GM12878 (cell line): ENCODE data around the gene CRMP1. TPM values are rescaled to one million over a fixed set of nuclear protein-coding genes. Genes with fewer than 3 reads are reported as not detected.

Source experiments
- ATAC-seq: fragments of 200-7000 bp; cut with Tn5 transposase; 3 replicates; pipeline ENCODE4 v1.9.1; 2020; ENCODE audit warnings: mild to moderate bottlenecking, moderate library complexity
- BruUV-seq: library from RNA; stranded (reverse); fragments of 400-500 nt; replicated peaks from 2 replicates; lab custom pipeline; 2021; lab: Mats Ljungman, UMichigan
- CTCF ChIA-PET: fragments of 300-600 bp; sonication (Branson Sonifier 250); formaldehyde crosslinking; extraction: SDS; loops from one replicate; lab custom pipeline; 2021; ENCODE audit warnings: inconsistent platforms; lab: Yijun Ruan, JAX
- POLR2A ChIA-PET: fragments of 350-600 bp; formaldehyde crosslinking; extraction: SDS; loops from one replicate; lab custom pipeline; 2021; ENCODE audit warnings: inconsistent platforms; lab: Charles Lee
- RAD21 ChIA-PET: fragments of 300-600 bp; sonication (Branson Sonifier 250); formaldehyde crosslinking; loops from one replicate; lab custom pipeline; 2023; ENCODE audit warnings: antibody characterized with exemption; ENCODE audit not compliant: unreplicated experiment; lab: Charles Lee
- SMC1A ChIA-PET: fragments of 300-600 bp; sonication (Branson Sonifier 250); formaldehyde crosslinking; loops from one replicate; lab custom pipeline; 2023; ENCODE audit not compliant: unreplicated experiment, uncharacterized antibody; lab: Charles Lee
- DNase-seq: peaks from one replicate; pipeline ENCODE4 v3.0.0-alpha.2; 2011; ENCODE audit warnings: low read depth, low spot score
- FAIRE-seq: peaks from 3 replicates; lab custom pipeline; 2011; peaks lifted over from hg19 to GRCh38; lab: Jason Lieb, UNC
- H2AFZ ChIP-seq: 2 replicates; pipeline ENCODE4 v1.6.0; 2011; ENCODE audit warnings: low read depth, low read length, control low read depth; ENCODE audit not compliant: control insufficient read depth
- H3K27ac ChIP-seq: 2 replicates; pipeline ENCODE4 v1.5.1; 2011; ENCODE audit warnings: control low read depth; ENCODE audit not compliant: control insufficient read depth, insufficient read depth
- H3K27me3 ChIP-seq, 2 experiments: replicated peaks in 1 of 2; 2 replicates each; pipeline versions ENCODE4 v1.6.0 to v1.6.1; 2011; ENCODE audit warnings: low read length in 1 of 2; ENCODE audit not compliant: control insufficient read depth in 2 of 2, insufficient read depth in 2 of 2
- H3K36me3 ChIP-seq, 2 experiments: 2 replicates each; pipeline ENCODE4 v1.5.1; 2011; ENCODE audit warnings: low read length in 1 of 2; ENCODE audit not compliant: control insufficient read depth in 2 of 2, insufficient read depth in 2 of 2
- H3K4me1 ChIP-seq: 2 replicates; pipeline ENCODE4 v1.6.1; 2011; ENCODE audit warnings: mild to moderate bottlenecking, low read length, moderate library complexity, mixed read lengths; ENCODE audit not compliant: control insufficient read depth, insufficient read depth
- H3K4me2 ChIP-seq: 2 replicates; pipeline ENCODE4 v1.6.0; 2011; ENCODE audit warnings: control low read depth; ENCODE audit not compliant: control insufficient read depth, insufficient read depth
- H3K4me3 ChIP-seq: fragments of 200-600 bp; sonication (generic); 2 replicates; pipeline ENCODE4 v1.5.1; 2016
- H3K79me2 ChIP-seq: 2 replicates; pipeline ENCODE4 v1.6.0; 2011; ENCODE audit warnings: low read length; ENCODE audit not compliant: control insufficient read depth, insufficient read depth
- H3K9ac ChIP-seq: 2 replicates; pipeline ENCODE4 v1.8.0; 2011; ENCODE audit warnings: low read length, control low read depth, mixed read lengths; ENCODE audit not compliant: control insufficient read depth, insufficient read depth
- H3K9me3 ChIP-seq: replicated peaks from 3 replicates; pipeline ENCODE4 v1.5.1; 2011; ENCODE audit warnings: mild to moderate bottlenecking, low read length; ENCODE audit not compliant: control insufficient read depth, insufficient read depth
- H4K20me1 ChIP-seq: 2 replicates; pipeline ENCODE4 v1.6.0; 2011; ENCODE audit not compliant: control insufficient read depth, insufficient read depth
- CHD4 ChIP-seq: fragments of 200-600 bp; sonication (generic); IDR thresholded peaks from 2 replicates; pipeline ENCODE4 v1.6.1; 2016; ENCODE audit warnings: mild to moderate bottlenecking
- GATAD2B ChIP-seq: fragments of 450-650 bp; conservative IDR thresholded peaks from 2 replicates; pipeline ENCODE4 v1.6.1; 2017; ENCODE audit warnings: low read depth, mild to moderate bottlenecking, moderate library complexity
- IKZF2 ChIP-seq, 2 experiments: fragments of 450-650 bp; IDR thresholded peaks; 2 replicates each; pipeline ENCODE4 v1.6.1; 2017; ENCODE audit warnings: mild to moderate bottlenecking in 2 of 2, moderate library complexity in 2 of 2
- KAT2A ChIP-seq: conservative IDR thresholded peaks from 2 replicates; pipeline ENCODE4 v1.6.1; 2011; ENCODE audit warnings: low read depth, low read length; ENCODE audit not compliant: control insufficient read depth
- MTA3 ChIP-seq: IDR thresholded peaks from 2 replicates; pipeline ENCODE4 v1.6.1; 2012; ENCODE audit warnings: low read length, inconsistent platforms, borderline replicate concordance
- NBN ChIP-seq: fragments of 450-650 bp; IDR thresholded peaks from 2 replicates; pipeline ENCODE4 v1.6.1; 2016
- RAD51 ChIP-seq: fragments of 450-650 bp; IDR thresholded peaks from 2 replicates; pipeline ENCODE4 v1.6.1; 2016; ENCODE audit warnings: moderate library complexity, mild to moderate bottlenecking, inconsistent platforms
- RB1 ChIP-seq: fragments of 450-650 bp; formaldehyde crosslinking; IDR thresholded peaks from 2 replicates; pipeline ENCODE4 v1.6.1; 2017; ENCODE audit warnings: mild to moderate bottlenecking, borderline replicate concordance
- RELA ChIP-seq: fragments of 450-650 bp; IDR thresholded peaks from 2 replicates; pipeline ENCODE4 v1.8.0; 2014; ENCODE audit warnings: borderline replicate concordance; ENCODE audit not compliant: partially characterized antibody
- SMAD5 ChIP-seq: IDR thresholded peaks from 2 replicates; pipeline ENCODE4 v1.6.1; 2016; ENCODE audit warnings: antibody characterized with exemption, low read depth
- SPI1 ChIP-seq: IDR thresholded peaks from 2 replicates; pipeline ENCODE4 v1.6.1; 2011; ENCODE audit warnings: low read depth, mild to moderate bottlenecking, low read length, moderate library complexity, borderline replicate concordance; ENCODE audit not compliant: insufficient read depth
- ZBED1 ChIP-seq: IDR thresholded peaks from 2 replicates; pipeline ENCODE4 v1.6.1; 2016; ENCODE audit warnings: borderline replicate concordance
- ZNF622 ChIP-seq: fragments of 450-650 bp; IDR thresholded peaks from 2 replicates; pipeline ENCODE4 v1.6.1; 2017; ENCODE audit warnings: mild to moderate bottlenecking, inconsistent platforms
- WGBS: methylation state at CpG from one replicate; pipeline ENCODE4 v1.1.6; 2016; ENCODE audit warnings: low lambda C conversion rate; ENCODE audit not compliant: insufficient replicate concordance, insufficient coverage; ENCODE audit errors: missing lambda C conversion rate; 5-methylcytosine and 5-hydroxymethylcytosine counted together
- in situ Hi-C: fragments of 300-500 bp; cut with MboI; formaldehyde crosslinking; loops from 9 replicates; pipeline ENCODE4 v1.14.3; 2018; ENCODE audit warnings: mixed read lengths
- intact Hi-C: fragments of 100-400 bp; cut with micrococcal nuclease; formaldehyde crosslinking; loops from one replicate; pipeline ENCODE4 v1.14.2; 2022; ENCODE audit not compliant: unreplicated experiment
- polyA plus RNA-seq, 11 experiments: library from polyadenylated mRNA; depleted of rRNA in 4 of 11; unstranded in 6 of 11; stranded (reverse) in 5 of 11; fragments of >200 nt; fragmentation: Nextera tagmentation in 4 of 11; fragmentation: Illumina TruSeq in 1 of 11; extraction: Ambion mirVana in 4 of 11; extraction: Trizol in 1 of 11; gene quantifications; 1 replicate in 1 of 11; 2 replicates in 10 of 11; pipeline versions ENCODE4 v1.2.1 to v1.2.3, GENCODE V29; 2011 to 2016; ENCODE audit warnings: inconsistent platforms in 2 of 11, missing spikeins in 2 of 11, low read depth in 1 of 11
- total RNA-seq, 4 experiments: library from RNA; depleted of rRNA in 3 of 4; stranded (reverse); fragments of >200 nt in 3 of 4; fragmentation: Illumina TruSeq in 1 of 4; extraction: Trizol in 1 of 4; gene quantifications; 2 replicates each; pipeline versions ENCODE4 v1.2.1 to v1.2.3, GENCODE V29; 2013 to 2021
- TF ChIP-seq, protein P1 (sequence below): IDR thresholded peaks from 2 replicates; pipeline ENCODE4 v1.6.1; 2012; ENCODE audit warnings: low read depth, low read length, improper control_type of control experiment
- TF ChIP-seq, protein P2 (sequence below): fragments of 450-650 bp; formaldehyde crosslinking; IDR thresholded peaks from 2 replicates; pipeline ENCODE4 v1.4.0; 2020; ENCODE audit warnings: mild to moderate bottlenecking, moderate library complexity
- TF ChIP-seq, protein P3 (sequence below): IDR thresholded peaks from 2 replicates; pipeline ENCODE4 v1.6.1; 2012; ENCODE audit warnings: low read depth, low read length, improper control_type of control experiment
- TF ChIP-seq, protein P4 (sequence below): fragments of 450-650 bp; IDR thresholded peaks from 2 replicates; pipeline ENCODE4 v1.6.1; 2017; ENCODE audit warnings: borderline replicate concordance
- TF ChIP-seq, protein P5 (sequence below): IDR thresholded peaks from 2 replicates; pipeline ENCODE4 v1.6.1; 2012; ENCODE audit warnings: low read length, inconsistent platforms

CRMP1 gene
- total and polyA plus RNA-seq, 10 of the 15 experiments (the other 5 are each of a cell fraction or from before 2014, with no cell fraction given), result 0.03 to 1.4 (median 0.12) TPM; not detected in 2

DNA sequence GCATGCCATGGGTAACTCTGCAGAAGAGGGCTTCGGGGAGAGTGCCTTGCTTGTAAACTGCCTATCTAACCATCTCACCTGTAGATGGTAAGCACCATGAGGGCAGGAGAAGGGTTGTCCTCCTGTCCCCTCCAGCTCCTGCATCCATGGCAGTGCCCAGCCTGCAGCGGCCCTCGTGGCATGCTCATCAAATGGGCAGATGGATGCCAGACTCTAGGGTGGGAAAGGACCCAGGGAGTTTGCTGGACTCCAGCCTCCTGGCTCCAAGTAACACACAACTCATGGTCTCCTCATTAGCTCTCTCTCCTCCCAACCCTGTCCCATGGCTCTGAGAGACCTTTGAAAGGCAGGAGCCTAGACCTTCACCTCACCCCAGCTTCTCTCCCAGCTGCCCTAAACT is 29.7 kb upstream of the CRMP1 start:
- DNase-seq, result no peak

More for the DNA sequence above, 29.7 kb upstream of the CRMP1 start:
- no peaks in the 10 kb centered on the region for H3K36me3 ChIP-seq
- ATAC-seq (no peak), FAIRE-seq (no peak)
- no peak overlapping the region for H3K4me2 ChIP-seq
- H3K27ac ChIP-seq, result no peak overlapping the region
- no TSS peak for BruUV-seq
- H2AFZ ChIP-seq, result no peak overlapping the region
- in situ Hi-C loops (no loop called here), intact Hi-C loops (no loop called here)
- ChIA-PET CTCF (no interaction called here), SMC1A (no interaction called here), POLR2A (interaction anchor here (0.7 kb wide), 1 partner anchor 312 kb away, joined by 3 read pairs; no protein-coding TSS in a partner anchor), RAD21 (no interaction called here)
- H3K9me3 ChIP-seq, result no peaks in the 10 kb centered on the region; the same call in 2 of the 3 replicates
- no peaks in the 10 kb centered on the region for H4K20me1 ChIP-seq
- no peaks in the 10 kb centered on the region; a peak in 1 of 4 replicates for H3K27me3 ChIP-seq
- 12% methylated on average over 3 of the region's 3 CpGs for WGBS
- H3K4me3 ChIP-seq, result no peak overlapping the region
- H3K79me2 ChIP-seq, result no peaks in the 10 kb centered on the region
- H3K4me1 ChIP-seq, result no peaks in the 10 kb centered on the region
- no peak overlapping the region for H3K9ac ChIP-seq
- TF ChIP-seq RELA (no peak), GATAD2B (no peak), IKZF2 (IDR thresholded peaks at IDR 0.05) (no peak), SMAD5 (no peak), MTA3 (no peak), ZNF622 (no peak), CHD4 (no peak), KAT2A (no peak), RB1 (no peak), ZBED1 (no peak), SPI1 (no peak), NBN (no peak), RAD51 (no peak)
- TF ChIP-seq, protein P1, sequence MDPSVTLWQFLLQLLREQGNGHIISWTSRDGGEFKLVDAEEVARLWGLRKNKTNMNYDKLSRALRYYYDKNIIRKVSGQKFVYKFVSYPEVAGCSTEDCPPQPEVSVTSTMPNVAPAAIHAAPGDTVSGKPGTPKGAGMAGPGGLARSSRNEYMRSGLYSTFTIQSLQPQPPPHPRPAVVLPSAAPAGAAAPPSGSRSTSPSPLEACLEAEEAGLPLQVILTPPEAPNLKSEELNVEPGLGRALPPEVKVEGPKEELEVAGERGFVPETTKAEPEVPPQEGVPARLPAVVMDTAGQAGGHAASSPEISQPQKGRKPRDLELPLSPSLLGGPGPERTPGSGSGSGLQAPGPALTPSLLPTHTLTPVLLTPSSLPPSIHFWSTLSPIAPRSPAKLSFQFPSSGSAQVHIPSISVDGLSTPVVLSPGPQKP, result no peak
- TF ChIP-seq, protein P2, sequence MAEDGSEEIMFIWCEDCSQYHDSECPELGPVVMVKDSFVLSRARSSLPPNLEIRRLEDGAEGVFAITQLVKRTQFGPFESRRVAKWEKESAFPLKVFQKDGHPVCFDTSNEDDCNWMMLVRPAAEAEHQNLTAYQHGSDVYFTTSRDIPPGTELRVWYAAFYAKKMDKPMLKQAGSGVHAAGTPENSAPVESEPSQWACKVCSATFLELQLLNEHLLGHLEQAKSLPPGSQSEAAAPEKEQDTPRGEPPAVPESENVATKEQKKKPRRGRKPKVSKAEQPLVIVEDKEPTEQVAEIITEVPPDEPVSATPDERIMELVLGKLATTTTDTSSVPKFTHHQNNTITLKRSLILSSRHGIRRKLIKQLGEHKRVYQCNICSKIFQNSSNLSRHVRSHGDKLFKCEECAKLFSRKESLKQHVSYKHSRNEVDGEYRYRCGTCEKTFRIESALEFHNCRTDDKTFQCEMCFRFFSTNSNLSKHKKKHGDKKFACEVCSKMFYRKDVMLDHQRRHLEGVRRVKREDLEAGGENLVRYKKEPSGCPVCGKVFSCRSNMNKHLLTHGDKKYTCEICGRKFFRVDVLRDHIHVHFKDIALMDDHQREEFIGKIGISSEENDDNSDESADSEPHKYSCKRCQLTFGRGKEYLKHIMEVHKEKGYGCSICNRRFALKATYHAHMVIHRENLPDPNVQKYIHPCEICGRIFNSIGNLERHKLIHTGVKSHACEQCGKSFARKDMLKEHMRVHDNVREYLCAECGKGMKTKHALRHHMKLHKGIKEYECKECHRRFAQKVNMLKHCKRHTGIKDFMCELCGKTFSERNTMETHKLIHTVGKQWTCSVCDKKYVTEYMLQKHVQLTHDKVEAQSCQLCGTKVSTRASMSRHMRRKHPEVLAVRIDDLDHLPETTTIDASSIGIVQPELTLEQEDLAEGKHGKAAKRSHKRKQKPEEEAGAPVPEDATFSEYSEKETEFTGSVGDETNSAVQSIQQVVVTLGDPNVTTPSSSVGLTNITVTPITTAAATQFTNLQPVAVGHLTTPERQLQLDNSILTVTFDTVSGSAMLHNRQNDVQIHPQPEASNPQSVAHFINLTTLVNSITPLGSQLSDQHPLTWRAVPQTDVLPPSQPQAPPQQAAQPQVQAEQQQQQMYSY (CRISPR knock-in tag), result no peak
- TF ChIP-seq, protein P3, sequence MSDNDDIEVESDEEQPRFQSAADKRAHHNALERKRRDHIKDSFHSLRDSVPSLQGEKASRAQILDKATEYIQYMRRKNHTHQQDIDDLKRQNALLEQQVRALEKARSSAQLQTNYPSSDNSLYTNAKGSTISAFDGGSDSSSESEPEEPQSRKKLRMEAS, result no peak
- TF ChIP-seq, protein P4, sequence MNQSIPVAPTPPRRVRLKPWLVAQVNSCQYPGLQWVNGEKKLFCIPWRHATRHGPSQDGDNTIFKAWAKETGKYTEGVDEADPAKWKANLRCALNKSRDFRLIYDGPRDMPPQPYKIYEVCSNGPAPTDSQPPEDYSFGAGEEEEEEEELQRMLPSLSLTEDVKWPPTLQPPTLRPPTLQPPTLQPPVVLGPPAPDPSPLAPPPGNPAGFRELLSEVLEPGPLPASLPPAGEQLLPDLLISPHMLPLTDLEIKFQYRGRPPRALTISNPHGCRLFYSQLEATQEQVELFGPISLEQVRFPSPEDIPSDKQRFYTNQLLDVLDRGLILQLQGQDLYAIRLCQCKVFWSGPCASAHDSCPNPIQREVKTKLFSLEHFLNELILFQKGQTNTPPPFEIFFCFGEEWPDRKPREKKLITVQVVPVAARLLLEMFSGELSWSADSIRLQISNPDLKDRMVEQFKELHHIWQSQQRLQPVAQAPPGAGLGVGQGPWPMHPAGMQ, result no peak
- TF ChIP-seq, protein P5, sequence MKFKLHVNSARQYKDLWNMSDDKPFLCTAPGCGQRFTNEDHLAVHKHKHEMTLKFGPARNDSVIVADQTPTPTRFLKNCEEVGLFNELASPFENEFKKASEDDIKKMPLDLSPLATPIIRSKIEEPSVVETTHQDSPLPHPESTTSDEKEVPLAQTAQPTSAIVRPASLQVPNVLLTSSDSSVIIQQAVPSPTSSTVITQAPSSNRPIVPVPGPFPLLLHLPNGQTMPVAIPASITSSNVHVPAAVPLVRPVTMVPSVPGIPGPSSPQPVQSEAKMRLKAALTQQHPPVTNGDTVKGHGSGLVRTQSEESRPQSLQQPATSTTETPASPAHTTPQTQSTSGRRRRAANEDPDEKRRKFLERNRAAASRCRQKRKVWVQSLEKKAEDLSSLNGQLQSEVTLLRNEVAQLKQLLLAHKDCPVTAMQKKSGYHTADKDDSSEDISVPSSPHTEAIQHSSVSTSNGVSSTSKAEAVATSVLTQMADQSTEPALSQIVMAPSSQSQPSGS, result no peak
